Adrenal gland (tissue), 5 donors: ENCODE measurements around the gene KCTD20.

Experiments
- POLR2A ChIP-seq, 2 donors: fragments of 450-650 bp; IDR thresholded peaks; one replicate each; pipeline ENCODE4 v1.6.1; 2017; ENCODE audit warnings: antibody characterized with exemption in 2 of 2, mild to moderate bottlenecking in 2 of 2, moderate library complexity in 1 of 2
- TF ChIP-seq, protein P1 (sequence below), 6 experiments: fragments of 450-650 bp in 4 of 6; fragments of 200-600 bp in 2 of 6; sonication (generic) in 1 of 6; IDR thresholded peaks; 1 replicate in 5 of 6; 2 replicates in 1 of 6; pipeline versions ENCODE4 v1.5.1 to v1.8.0; 2016 to 2021; ENCODE audit warnings: antibody characterized with exemption in 6 of 6, mild to moderate bottlenecking in 2 of 6, moderate library complexity in 1 of 6
- donor health status: DM: no; HTN: no; CAD: no.

GRCh38 chr6:36491378-36491965 is 48.7 kb downstream of the KCTD20 start:
- TF ChIP-seq, protein P1, sequence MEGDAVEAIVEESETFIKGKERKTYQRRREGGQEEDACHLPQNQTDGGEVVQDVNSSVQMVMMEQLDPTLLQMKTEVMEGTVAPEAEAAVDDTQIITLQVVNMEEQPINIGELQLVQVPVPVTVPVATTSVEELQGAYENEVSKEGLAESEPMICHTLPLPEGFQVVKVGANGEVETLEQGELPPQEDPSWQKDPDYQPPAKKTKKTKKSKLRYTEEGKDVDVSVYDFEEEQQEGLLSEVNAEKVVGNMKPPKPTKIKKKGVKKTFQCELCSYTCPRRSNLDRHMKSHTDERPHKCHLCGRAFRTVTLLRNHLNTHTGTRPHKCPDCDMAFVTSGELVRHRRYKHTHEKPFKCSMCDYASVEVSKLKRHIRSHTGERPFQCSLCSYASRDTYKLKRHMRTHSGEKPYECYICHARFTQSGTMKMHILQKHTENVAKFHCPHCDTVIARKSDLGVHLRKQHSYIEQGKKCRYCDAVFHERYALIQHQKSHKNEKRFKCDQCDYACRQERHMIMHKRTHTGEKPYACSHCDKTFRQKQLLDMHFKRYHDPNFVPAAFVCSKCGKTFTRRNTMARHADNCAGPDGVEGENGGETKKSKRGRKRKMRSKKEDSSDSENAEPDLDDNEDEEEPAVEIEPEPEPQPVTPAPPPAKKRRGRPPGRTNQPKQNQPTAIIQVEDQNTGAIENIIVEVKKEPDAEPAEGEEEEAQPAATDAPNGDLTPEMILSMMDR (IDR thresholded peaks at IDR 0.05) = no peak
- no peak for TF ChIP-seq POLR2A (IDR thresholded peaks at IDR 0.05)
